Measurements from ENCODE around the gene PODNL1. TPM values are rescaled to one million over a fixed set of nuclear protein-coding genes. Genes with fewer than 3 reads are reported as not detected.
"Not testable (repeated sequence)": the region's sequence is repeated elsewhere in the genome, so short reads cannot be mapped to it uniquely, and the experiment has no call there.

The PODNL1 gene
- total RNA-seq, 1 donor from 2014 or later, result 8.9 TPM

DNA sequence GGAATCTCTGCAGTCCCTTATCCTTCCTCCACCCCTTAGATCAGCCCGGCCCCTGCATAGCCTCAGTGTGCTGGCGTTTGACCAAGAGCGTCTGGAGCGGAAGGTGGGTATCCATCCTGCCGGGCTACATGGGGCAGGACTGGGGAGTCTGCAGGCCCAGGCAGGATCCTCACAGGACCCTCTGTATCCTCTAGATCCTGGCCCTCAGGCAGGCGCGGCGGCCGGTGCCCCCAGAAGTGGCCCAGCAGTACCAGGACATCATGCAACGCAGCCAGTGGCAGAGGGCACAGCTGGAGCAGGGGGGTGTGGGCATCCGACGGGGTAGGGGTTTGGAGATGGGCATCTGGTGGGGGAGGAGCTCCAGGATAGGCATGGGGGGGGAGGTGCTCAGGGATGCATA is 8.9 kb downstream of the PODNL1 start:
- H3K9me3 Mint-ChIP-seq (ENCODE audit: unreplicated experiment), result peaks cover 4% of the 10 kb centered on the region
- H3K27me3 Mint-ChIP-seq (ENCODE audit: unreplicated experiment), result peaks cover 3% of the 10 kb centered on the region
- no peak for DNase-seq
- no peaks in the 10 kb centered on the region for H3K4me1 Mint-ChIP-seq (ENCODE audit: low read depth, unreplicated experiment)
- TF ChIP-seq, protein P1, sequence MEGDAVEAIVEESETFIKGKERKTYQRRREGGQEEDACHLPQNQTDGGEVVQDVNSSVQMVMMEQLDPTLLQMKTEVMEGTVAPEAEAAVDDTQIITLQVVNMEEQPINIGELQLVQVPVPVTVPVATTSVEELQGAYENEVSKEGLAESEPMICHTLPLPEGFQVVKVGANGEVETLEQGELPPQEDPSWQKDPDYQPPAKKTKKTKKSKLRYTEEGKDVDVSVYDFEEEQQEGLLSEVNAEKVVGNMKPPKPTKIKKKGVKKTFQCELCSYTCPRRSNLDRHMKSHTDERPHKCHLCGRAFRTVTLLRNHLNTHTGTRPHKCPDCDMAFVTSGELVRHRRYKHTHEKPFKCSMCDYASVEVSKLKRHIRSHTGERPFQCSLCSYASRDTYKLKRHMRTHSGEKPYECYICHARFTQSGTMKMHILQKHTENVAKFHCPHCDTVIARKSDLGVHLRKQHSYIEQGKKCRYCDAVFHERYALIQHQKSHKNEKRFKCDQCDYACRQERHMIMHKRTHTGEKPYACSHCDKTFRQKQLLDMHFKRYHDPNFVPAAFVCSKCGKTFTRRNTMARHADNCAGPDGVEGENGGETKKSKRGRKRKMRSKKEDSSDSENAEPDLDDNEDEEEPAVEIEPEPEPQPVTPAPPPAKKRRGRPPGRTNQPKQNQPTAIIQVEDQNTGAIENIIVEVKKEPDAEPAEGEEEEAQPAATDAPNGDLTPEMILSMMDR (IDR thresholded peaks at IDR 0.05; ENCODE audit: partially characterized antibody, unreplicated experiment), result no peak
- no peak overlapping the region for H3K4me3 Mint-ChIP-seq (ENCODE audit: unreplicated experiment)
- H3K36me3 Mint-ChIP-seq (ENCODE audit: unreplicated experiment), result no peaks in the 10 kb centered on the region
- no peak overlapping the region for H3K27ac Mint-ChIP-seq (ENCODE audit: unreplicated experiment)

DNA sequence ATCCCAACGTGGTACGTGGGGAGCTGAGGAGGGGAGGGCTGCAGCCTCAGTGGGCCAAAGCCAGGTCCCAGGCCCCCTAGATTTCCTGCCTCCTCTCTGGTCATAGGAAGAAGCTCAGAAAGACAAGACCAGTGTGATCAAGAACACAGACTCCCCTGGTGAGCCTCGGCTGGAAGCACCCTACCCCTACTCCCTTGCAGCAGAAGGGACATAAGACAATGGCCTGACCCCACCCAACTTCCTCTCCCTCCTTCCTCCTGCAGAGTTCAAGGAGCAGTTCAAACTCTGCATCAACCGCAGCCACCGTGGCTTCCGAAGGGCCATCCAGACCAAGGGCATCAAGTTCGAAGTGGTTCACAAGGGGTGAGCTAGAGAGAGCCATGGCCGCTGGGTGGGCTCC is 11.5 kb downstream of the PODNL1 start:
- TF ChIP-seq, protein P1 (IDR thresholded peaks at IDR 0.05; ENCODE audit: partially characterized antibody, unreplicated experiment), result no peak
- H3K36me3 Mint-ChIP-seq (ENCODE audit: unreplicated experiment), result peaks cover 11% of the 10 kb centered on the region
- H3K27me3 Mint-ChIP-seq (ENCODE audit: unreplicated experiment), result peaks cover 5% of the 10 kb centered on the region
- H3K9me3 Mint-ChIP-seq (ENCODE audit: unreplicated experiment), result peaks cover 5% of the 10 kb centered on the region
- H3K27ac Mint-ChIP-seq (ENCODE audit: unreplicated experiment), result no peak overlapping the region
- no peaks in the 10 kb centered on the region for H3K4me1 Mint-ChIP-seq (ENCODE audit: low read depth, unreplicated experiment)
- no peak for DNase-seq
- H3K4me3 Mint-ChIP-seq (ENCODE audit: unreplicated experiment), result no peak overlapping the region

- Mint-ChIP-seq H3K27ac (ENCODE audit: unreplicated experiment) (no peak overlapping the region), H3K9me3 (ENCODE audit: unreplicated experiment) (peaks cover 5% of the 10 kb centered on the region), H3K36me3 (ENCODE audit: unreplicated experiment) (peaks cover 11% of the 10 kb centered on the region), H3K27me3 (ENCODE audit: unreplicated experiment) (peaks cover 5% of the 10 kb centered on the region), H3K4me3 (ENCODE audit: unreplicated experiment) (no peak overlapping the region), H3K4me1 (ENCODE audit: low read depth, unreplicated experiment) (no peaks in the 10 kb centered on the region)
- TF ChIP-seq, protein P1 (IDR thresholded peaks at IDR 0.05; ENCODE audit: partially characterized antibody, unreplicated experiment), result no peak
- no peak for DNase-seq
These were observed 12.2 kb downstream of the PODNL1 start for GRCh38 chr19:13926010-13926409.

GRCh38 chr19:13923194-13923987 is 14.8 kb downstream of the PODNL1 start:
- Mint-ChIP-seq H3K27me3 (ENCODE audit: unreplicated experiment) (peaks cover 5% of the 10 kb centered on the region), H3K4me1 (ENCODE audit: low read depth, unreplicated experiment) (no peaks in the 10 kb centered on the region), H3K9me3 (ENCODE audit: unreplicated experiment) (peaks cover 5% of the 10 kb centered on the region), H3K4me3 (ENCODE audit: unreplicated experiment) (no peak overlapping the region), H3K36me3 (ENCODE audit: unreplicated experiment) (peaks cover 11% of the 10 kb centered on the region), H3K27ac (ENCODE audit: unreplicated experiment) (no peak overlapping the region)
- DNase-seq, result no peak
- TF ChIP-seq, protein P1 (IDR thresholded peaks at IDR 0.05; ENCODE audit: partially characterized antibody, unreplicated experiment), result no peak

DNA sequence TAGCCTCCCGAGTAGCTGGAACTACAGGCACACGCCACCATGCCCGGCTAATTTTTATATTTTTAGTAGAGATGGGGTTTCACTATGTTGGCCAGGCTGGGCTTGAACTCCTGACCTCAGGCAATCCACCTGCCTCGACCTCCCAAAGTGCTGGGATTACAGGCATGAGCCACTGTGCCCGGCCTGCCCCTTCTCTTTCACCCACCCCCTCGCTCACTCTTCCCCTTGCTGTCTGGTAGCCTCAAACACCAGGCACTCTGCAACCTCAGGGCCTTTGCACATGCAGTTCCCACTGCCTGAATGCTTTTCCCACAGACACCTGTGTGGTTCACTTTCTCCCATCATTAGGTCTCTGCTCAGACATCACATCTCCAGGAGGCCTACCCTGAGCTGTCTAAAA is 16.1 kb downstream of the PODNL1 start:
- DNase-seq; H3K27ac Mint-ChIP-seq (ENCODE audit: unreplicated experiment); H3K4me3 Mint-ChIP-seq (ENCODE audit: unreplicated experiment); H3K9me3 Mint-ChIP-seq (ENCODE audit: unreplicated experiment); H3K27me3 Mint-ChIP-seq (ENCODE audit: unreplicated experiment); H3K4me1 Mint-ChIP-seq (ENCODE audit: low read depth, unreplicated experiment): not testable (repeated sequence)
- H3K36me3 Mint-ChIP-seq (ENCODE audit: unreplicated experiment), result peaks cover 11% of the 10 kb centered on the region

Data from glutamatergic neuron (in vitro differentiated cells).